Kidney glomerular epithelial cell (primary cell): ENCODE measurements around the gene POU3F1.
A peak's percentile ranks its signal among the peaks of the same experiment; 100 is the strongest.

Experiments used
- DNase-seq: peaks from one replicate; lab custom pipeline; 2025; lab: John Stamatoyannopoulos, UW

Gene POU3F1

DNA sequence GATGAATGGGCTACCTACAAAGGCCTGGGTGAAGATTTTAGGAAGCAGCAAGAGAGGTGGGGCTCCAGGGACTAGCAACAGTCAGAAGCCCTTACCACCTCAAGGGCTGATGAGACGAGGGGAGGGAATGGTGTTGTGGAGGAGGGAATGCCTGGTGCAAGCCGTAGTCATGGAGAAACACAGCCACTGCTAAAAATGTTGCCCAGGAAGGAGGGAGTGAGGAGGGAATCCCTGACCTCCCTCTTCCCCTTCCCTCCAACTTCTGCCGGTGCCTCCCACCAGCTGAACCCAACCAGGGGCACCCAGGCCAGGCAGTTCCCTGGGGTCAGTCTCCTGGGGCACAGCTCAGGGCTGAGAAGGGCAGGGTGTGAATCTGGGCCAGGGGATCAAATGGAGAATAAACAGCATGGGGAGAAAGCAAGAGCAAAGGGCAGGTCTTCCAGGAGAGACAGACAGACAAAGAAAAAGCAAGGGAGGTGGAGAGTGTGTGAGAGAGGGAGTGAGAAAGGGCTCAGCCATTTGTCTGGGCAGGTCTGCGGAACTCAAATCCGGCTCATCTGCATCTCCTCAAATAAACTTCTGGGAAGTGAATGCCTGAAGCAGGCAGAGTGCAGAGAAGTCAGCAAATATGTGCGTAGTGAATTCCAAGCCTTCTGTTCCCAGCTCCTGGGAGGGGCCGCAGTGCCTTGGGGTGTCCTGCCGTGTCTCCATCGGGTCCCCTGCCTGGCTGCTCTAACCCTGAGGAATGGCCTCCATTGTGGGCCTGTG, 27.1 kb upstream of the POU3F1 start:
- no peak for DNase-seq

DNA sequence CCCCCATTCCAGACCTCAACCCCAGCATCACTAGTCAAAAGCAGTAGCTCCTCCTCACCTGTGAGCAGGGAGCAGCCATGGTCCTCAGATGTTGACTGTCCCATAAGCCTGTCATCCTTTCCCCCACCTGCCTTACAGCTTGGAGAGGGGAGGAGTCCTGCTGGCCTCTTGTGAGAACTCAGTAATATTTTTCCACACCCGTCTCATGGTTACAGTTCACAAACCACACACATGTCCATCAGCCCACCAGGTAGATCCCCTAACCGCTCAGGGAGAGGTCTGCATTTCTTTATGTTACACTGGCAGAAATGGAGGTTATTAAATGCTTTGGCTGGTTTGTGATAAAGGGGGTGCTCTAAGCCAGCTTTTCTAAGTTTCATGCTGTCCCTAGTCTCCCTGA, 26.3 kb upstream of the POU3F1 start:
- DNase-seq = no peak

DNA sequence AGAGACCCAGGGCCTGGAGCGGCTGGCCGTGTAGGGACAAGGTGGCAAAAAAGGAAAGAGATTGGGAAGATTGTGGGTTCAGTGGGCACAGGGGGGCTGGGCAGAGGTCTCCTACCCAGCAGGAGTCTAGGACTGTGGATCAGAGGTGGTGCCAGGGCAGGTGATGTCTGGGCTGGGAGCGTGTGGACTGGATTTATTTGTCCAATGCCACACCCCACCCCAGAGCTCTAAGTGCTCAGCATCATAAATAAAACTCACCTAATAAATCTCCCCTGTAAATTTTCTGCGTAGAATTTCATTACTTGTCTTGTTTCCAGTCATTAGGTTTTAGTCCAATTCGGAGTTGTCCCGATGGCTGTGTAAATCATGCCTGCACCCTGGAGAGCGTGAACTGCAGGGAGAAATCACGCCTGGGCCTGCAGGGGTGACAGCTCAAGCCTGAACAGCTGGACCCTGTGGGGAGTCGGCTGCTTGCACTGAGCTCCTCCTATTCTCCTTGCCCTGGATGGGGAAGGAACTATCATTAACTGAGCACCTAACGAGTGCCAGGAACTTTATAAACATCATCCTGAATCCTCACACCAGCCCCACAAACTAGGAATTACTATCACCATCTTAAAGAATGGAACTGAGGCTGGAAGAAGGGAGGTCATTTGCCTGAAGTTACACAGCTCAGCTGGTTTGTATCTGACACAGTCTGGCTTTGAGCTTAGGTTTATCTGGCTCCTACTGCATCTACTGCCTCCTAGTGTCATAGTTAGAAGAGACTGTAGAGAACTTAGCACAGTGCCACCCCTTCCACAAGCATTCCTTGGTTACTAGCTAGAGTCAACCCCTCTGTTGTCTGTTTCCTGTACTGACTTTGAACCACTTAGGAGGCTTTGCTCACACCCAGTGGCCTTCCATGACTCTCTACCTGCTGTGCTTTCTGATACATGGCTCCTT, 25.0 kb upstream of the POU3F1 start:
- peak; percentile 17 for DNase-seq

DNA sequence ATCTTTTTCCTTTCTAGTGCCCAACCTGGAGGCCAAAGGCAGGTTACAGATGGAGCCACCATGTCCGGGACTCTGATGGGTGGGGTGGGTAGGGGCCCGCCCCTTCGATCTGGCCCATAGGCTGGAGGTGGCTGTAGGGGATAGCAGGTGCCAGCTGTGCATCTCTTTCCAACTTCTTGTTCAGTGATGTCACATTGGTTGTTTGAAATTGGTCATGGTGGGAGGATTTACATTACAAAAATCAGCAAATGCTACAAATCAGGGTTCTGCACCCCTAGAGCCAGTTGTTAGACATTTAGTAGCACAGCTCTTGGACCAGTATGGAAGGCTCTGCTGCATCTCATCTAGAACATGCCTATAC, 22.4 kb upstream of the POU3F1 start:
- no peak for DNase-seq

DNA sequence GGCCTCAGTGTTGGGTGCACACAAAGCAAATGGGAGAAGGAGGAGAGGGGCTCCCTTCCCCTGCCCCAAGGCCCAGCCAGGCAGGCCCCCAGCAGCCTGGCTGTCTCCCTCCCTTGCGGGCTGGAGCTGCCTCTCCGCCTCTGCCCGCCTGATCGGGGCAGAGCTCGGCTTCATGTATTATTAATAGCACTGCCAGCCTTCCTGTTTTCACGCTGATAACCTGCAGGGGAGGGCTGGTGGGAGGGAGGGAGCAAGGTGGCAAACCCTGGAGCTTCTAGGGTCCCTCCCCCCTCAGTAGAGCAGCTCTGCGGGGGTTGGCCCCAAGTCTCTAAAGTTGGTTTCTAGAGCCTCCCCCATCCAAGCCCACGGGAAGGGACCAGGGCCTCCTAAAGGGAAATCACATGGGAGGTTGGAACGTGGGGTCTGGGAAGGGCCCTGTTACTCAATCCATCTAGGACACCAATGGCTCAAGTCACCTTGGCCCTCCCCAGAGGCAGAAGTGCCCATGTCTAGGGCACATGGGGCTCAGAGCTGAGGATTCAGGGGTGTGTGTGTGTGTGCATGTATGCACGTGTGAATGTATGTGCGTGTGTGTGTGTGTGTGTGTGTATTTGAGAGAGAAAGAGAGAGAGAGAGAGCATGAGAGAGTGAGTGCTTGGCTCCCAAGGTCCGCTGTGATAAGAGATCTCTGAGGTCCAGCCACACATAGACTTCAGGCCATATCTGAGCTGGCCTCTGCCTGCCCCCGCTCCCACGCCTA, 21.8 kb upstream of the POU3F1 start:
- DNase-seq = no peak

DNA sequence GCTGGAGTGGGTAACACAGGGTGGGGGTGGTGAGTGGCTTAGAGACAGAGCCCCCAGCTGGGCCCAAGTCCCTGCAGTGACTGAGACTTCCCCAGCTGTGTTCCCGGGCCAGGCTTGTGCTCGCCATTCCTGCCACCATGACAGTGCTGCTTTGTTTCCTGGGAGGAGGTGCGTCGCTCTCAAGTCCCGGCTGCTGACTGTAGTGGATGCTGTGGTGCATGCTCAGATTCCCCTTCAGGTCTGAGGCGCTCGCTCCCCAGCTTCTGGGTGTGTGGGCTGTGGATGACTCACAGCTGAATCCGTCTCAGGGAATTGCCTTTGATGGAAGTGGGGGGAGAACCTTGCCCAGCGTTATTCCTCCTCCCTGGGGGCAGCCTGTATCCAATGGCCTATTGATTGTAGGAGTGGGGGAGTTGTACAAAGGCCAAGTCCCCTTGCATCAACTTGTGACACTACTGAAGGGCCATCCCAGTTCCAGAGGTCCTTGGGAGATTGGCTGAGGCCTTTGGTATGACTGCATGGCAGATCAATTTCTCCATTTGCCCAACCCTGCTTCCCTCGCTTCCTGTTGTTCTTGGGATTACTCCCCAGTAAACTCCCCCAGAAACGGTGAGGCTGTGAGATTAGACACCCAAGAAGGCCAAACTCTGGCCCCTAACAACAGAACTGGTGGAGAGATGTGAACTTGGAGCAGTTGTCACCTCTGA, 17.8 kb upstream of the POU3F1 start:
- peak; percentile 18 for DNase-seq

DNA sequence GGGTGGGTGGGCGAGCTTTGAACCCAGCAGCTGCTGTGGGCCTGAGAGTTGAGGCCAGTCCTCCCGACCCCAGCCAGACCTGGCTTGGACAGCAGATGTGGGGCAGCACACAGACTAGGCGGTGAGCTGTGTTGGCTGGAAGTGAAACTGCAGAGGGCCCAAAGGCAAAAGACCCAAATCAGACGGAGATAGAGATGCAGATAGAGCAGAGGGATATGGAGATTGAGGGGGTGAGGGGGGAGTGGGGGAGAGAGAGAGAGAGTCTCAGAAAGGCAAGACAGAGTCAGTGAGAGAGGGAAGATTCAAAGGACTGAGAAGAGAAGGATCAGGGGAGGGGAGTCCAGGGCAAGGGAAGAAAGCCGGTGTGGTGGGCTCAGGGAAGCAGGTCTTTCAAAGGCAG, 17.0 kb upstream of the POU3F1 start:
- DNase-seq = no peak

DNA sequence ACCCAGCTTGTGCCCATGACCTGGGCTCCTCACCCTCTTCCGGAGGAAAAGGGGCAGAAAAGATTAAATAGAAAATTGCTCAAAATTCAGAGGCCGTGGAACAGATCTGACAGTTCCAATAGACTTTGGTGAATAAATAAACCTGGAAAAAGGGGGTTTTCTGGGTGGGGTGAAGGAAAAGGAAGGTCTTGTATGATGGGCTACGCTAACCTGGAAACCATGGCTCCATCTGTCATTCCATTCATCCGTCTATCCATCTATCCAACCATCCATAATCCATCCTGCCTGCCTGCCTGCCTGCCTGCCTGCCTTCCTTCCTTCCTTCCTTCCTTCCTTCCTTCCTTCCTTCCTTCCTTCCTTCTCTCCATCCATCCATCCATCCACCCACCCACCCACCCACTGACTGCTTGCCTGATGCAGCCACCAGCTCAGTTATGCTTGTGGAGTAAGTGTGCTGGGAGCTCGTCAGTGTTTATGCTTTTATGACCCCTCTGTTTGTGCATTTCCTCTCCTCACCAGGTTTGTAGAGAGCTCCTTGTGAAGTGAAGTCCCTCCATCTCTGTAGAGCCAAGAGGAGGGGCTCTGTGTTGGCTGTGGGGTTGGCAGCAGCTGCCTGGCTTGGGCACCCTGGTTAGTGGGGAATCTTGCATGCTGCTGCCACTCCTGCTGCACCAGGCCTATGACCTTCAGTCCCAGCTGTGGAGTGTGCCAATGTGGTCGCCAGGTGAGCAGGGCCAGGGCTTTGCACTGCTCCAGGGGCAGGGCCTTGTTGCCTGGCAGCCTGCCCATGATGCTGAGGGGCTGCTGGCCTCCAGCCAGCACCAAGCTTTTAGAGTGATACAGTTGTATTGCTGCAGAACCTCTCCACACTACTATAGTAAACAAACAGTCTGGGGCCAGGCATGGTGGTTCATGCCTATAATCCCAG, 16.0 kb upstream of the POU3F1 start:
- DNase-seq = no peak

DNA sequence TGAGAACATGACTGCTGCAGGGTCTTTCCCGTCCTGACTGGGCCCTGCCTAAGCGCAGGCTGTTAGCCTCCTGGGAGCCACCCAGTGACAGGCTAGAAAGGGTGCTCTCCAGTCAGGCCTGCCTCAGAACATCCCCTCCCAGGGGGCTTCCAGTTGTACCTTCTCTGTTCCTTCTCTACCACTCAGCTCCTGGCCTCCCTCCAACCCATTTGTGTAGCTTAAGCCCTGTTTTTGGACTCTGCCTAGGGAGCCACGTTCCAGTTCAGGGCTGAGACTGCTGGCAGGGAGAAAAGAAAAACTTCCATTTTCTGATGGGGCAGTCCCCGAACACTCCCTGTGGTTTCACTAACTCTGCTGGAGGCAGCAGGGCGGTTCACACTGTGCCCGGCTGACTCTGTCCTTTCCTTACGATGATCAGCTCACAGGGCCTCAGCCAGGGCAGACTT, 15.3 kb upstream of the POU3F1 start:
- no peak for DNase-seq

DNA sequence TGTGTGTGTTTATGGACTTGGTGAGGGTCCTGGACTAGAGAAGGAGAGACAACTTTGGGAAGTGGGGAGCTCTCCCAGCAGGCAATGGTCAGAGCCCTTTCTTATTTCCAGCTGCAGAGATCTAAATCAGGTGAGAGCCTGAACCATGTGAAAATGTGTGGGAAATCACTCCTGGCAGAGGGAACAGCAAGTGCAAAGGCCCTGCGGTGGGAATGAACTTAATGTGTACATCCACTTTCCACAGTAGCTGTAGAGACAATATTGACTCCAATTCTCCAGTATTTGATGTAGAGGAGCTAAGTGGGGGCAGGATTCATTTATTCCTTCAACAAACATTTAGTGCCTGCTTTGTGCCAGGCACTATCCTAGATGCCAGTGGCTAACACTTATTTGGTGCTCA, 14.7 kb upstream of the POU3F1 start:
- no peak for DNase-seq

DNA sequence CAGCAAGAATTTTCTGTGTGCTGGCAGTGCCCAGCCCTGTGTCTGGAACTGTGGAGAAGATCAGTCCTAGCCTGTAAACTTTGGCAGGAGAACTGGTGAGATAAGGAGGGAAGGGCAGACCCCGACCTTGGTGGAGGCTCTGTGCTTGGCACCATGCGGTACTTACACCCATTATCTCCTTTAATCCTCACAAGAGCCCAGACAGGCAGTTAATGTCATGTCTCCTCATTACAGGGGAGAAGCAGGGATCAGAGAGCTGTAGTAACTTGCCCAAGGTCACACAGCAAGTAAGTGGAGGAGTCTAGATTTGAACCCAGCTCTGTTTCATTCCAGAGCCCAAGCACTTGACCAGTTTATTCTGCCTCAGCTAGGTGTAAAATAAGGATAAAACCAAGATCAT, 13.9 kb upstream of the POU3F1 start:
- DNase-seq = no peak

DNA sequence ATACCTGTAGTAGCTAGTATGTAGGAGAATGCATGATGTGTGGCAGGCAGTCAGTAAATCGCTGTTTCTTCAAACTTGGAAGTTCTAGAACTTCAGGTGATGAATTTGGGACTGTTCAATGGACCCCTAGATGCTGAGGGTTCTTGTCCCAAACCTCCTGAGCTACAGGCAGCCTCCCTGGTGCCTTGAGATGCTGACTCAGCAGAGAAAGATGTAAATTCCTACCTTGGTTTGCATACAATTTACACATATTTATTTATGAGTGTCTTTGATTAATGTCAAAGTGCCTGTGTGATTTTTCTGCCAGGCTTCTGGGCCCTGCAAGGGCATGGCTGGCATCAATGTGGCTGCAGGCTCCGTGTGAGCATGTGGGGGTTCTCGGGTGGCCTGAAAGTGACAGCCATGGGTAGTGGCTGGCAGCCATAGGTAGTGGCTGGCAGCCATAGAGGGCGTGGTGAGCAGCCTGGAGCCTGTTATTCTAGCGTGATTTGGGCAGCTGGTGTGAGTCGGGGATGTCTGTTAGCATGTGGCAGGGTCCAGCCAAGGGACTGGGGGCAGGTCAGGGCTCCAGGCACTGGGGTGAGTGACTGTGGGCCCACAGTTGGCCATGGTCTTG, 13.2 kb upstream of the POU3F1 start:
- DNase-seq = no peak

DNA sequence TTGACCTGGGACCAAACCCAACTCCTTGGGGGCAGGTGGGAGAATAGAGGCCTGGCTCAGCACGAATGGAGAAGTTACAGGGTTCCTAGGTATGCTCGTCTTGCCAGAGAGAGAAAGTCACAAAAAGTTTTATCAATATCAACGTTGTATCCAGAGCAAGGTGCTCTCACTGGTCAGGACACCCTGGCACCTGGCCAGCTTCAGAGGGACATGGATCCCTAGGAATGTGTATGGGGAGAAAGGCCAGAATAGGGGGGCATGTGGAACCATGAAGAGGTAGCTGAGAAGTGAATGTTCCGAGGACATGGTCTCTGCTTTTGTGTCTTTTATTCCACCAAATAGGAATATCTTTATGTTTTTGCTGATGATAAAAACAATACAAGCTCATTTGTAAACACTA, 9.4 kb upstream of the POU3F1 start:
- DNase-seq = no peak

DNA sequence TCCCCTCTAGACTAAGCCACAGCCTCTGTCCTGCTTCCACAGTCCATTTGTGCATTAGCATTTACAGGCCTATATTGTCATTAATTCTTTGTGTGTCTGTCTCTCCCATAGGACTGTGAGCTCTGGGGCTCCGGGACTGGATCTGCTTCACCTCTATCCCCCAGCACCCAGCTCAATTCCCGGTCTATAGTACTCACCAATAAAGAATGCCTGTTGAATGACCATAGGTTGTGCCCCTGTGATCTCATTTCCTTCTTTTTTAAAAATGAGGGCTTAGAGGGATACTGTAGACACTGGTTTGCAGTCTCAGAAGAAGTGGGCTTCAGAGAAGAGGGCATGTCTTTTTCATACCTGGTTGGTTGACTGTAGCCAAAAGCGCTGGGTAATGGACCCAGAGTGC, 8.8 kb upstream of the POU3F1 start:
- DNase-seq = no peak

DNA sequence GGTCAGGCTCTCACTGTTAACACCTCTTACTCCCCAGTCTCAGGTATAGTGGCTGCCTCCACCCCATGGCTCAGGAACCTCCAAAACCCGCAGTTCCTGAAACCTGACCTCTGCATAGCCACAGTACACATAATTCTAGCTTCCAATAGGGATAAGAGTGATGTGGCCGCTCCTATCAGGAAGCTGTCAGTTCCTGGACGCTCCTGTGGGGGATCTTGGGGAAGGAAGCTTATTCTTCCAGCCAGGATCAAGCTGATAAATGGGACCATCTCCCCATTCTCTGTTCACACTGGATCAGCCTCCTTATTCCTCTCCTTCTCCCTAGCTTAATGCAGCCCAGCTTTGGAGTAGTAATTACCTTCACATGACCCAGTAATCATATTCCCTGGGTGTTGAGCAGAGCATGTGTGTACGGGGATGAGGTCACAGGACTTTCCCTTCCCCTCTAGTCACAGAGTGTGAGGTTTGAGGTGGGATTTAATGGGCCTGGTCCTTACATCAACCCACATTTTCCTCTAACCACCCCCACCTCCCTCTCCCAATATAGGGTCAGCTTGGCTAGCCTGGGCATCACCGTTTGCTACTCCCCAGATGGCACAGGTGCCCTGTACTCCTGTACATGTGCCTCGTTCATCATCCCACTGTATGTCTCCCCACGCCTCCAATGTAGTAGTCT, 7.0 kb upstream of the POU3F1 start:
- DNase-seq = no peak

DNA sequence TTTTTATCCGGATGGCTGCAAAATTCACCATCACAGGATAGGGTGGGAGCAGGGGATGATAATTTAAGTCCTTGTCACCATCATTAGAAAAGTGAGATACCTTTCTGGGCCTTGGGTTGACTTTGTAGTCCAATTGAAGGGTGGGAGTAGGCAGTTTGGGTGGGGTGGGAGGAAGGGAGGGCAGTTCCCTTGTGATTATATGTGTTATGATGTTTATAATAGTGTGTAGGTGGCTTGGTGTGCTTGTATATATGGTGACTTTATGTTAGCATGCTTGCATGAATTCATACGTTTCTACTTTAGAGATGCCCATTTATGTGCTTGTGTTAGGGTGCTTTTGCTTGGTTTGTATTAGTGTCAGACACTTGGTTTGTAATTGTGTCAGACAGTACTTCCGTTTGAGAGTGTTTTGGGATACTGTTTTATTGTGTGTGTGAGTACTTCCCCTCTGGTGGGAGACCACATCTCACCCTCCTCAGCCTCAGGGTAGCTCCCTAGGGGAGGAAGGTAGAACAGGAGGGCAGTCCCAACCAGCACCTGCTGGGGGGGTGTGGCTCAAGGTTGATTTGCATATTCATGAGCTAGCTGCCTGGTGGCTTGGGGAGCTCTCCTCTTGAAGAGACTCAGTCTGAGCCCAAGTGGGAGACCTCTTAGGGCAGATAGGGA, 6.3 kb upstream of the POU3F1 start:
- DNase-seq = no peak

DNA sequence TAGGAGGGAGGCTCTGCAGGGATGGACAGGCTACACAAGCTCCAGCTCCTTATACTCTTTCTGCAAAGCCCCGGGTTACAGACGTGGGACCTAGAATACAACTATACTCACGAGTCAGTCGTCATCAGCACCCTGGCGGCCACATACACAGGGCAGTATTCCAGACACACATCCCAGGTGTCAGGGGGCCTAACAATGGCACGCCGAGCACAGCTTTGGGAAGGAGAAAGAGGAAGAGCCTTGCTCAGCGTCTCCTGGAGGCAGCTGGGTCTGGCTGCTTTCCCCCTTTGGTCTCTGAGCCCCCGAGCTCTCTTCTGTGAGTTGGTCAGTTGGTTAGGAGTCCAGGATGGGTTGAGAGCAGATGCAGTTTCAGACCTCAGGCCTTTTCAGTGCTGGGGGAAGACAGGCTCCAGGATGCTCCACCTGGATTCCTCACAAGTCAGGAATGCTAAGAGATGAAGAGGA, 4.5 kb upstream of the POU3F1 start:
- no peak for DNase-seq

DNA sequence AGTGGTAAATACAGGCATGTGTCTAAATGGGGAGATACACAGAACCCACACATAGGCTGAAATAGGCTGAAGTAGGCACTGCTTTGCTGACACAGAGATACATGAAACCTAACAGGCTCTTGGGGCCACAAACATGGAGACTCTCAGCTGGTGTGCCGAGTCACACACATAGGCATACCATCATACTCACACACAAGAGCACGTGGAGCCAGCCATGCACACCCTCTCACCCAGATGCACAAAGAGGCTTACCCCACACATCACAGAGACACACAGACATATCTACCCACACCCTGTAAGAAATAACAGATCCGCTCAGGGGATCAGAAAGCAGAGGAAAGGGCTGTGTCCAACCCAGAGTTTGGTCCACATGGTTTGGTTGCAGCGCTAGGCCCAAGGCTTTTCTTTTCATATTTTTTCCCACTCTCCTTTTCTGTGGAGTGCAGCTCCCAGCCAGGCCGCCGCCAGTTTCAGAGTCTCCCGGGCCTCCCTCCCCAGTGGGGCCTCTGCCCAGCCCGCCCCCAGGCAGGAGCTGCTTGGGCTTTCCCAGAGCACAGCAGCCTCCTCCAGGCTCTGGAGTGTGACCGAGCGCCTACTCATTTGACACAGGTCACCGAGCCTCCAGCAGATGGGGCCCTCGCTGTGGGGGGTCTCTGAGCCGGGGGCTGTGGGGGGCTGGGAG, 3.9 kb upstream of the POU3F1 start:
- DNase-seq = peak; percentile 28
